B cell (primary cell): Measurements from ENCODE around the gene NMNAT2.

Experiments
- CTCF ChIP-seq: fragments of 200-600 bp; IDR thresholded peaks from one replicate; pipeline ENCODE4 v1.8.0; 2022; ENCODE audit warnings: antibody characterized with exemption, mild to moderate bottlenecking
- EZH2 ChIP-seq: IDR thresholded peaks from 2 replicates; pipeline ENCODE4 v1.6.1; 2012; ENCODE audit warnings: borderline replicate concordance, low read depth, mild to moderate bottlenecking, moderate library complexity, low read length; ENCODE audit not compliant: insufficient read depth, poor library complexity, severe bottlenecking

- TF ChIP-seq CTCF (no peak), EZH2 (no peak)
These were observed 57.1 kb downstream of the NMNAT2 start for GRCh38 chr1:183361081-183361480.
